NK-92 treated with Interleukin-12 subunit alpha and Interleukin-12 subunit beta, amount 100 ng/mL, for 24 hours (cell line): ENCODE data around the gene RAB36.
"Not testable (repeated sequence)": the region's sequence is repeated elsewhere in the genome, so short reads cannot be mapped to it uniquely, and the experiment has no call there.

Experiments
- DNase-seq: peaks from one replicate; lab custom pipeline; 2025; lab: John Stamatoyannopoulos, UW

RAB36 gene

GRCh38 chr22:23121000-23121421, 24.3 kb upstream of the RAB36 start:
- no peak for DNase-seq

GRCh38 chr22:23121424-23121823, 23.9 kb upstream of the RAB36 start:
- DNase-seq: no peak

DNA sequence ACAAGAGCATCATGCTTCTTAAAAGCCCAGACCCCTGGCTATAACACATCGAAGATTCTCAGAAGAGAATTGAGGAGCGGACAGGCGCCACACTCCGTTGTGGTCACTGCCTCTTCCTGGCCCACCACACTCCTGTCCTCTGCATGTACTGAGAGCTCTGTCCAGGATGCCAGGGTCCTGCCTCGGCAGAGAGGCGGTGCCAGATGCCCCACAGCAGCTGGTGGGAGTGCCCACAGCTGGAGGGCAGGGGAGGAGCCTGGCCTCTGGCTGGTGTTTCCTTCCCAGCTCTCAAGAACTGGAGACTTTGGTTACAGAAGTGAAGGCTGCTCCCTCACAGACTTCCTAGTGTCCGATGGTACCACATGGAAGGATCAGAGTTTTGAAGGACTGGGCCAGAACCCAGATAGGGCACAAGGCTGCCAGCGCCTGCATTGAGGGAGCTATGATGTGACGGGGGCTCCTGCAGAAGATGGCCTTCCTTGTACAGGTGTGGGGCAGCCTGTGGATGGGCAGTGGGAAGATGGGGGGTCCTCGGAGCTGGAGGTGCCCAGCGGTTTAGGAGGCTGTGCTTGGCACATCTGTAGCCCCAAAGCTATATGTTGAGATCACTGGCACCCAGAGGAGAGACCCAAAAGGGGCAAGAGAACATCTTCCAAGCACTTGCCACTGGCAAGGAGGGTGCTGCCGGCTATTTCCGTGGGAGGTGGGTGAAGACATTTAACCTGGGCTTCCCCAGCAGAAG, 22.9 kb upstream of the RAB36 start:
- DNase-seq: no peak

DNA sequence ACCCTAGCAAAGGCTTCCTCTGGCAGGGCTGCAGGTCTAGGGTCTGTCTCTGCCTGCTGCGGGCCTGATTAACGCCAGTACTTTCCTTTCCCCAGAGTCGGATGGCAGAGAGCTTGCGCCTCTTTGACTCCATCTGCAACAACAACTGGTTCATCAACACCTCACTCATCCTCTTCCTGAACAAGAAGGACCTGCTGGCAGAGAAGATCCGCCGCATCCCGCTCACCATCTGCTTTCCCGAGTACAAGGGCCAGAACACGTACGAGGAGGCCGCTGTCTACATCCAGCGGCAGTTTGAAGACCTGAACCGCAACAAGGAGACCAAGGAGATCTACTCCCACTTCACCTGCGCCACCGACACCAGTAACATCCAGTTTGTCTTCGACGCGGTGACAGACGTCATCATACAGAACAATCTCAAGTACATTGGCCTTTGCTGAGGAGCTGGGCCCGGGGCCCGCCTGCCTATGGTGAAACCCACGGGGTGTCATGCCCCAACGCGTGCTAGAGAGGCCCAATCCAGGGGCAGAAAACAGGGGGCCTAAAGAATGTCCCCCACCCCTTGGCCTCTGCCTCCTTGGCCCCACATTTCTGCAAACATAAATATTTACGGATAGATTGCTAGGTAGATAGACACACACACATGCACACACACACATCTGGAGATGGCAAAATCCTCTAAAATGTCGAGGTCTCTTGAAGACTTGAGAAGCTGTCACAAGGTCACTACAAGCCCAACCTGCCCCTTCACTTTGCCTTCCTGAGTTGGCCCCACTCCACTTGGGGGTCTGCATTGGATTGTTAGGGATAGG, 22.1 kb upstream of the RAB36 start:
- DNase-seq: no peak

DNA sequence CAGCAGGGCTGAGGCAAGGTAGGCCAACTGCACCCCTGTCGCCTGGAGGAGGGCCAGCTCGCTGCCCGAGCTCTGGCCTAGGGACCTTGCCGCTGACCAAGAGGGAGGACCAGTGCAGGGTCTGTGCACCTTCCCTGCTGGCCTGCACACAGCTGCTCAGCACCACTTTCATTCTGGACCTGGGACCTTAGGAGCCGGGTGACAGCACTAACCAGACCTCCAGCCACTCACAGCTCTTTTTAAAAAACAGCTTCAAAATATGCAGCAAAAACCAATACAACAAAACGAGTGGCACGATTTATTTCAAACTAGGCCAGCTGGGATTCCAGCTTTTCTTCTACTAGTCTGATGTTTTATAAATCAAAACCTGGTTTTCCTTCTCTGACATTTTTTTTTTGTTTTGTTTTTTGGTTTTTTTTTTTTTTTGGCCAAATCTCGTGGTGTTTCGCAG, 21.4 kb upstream of the RAB36 start:
- DNase-seq: no peak

- no peak for DNase-seq
Measured at GRCh38 chr22:23124611-23125511, 20.4 kb upstream of the RAB36 start.

- DNase-seq: no peak
Measured at GRCh38 chr22:23125512-23126103, 19.7 kb upstream of the RAB36 start.

DNA sequence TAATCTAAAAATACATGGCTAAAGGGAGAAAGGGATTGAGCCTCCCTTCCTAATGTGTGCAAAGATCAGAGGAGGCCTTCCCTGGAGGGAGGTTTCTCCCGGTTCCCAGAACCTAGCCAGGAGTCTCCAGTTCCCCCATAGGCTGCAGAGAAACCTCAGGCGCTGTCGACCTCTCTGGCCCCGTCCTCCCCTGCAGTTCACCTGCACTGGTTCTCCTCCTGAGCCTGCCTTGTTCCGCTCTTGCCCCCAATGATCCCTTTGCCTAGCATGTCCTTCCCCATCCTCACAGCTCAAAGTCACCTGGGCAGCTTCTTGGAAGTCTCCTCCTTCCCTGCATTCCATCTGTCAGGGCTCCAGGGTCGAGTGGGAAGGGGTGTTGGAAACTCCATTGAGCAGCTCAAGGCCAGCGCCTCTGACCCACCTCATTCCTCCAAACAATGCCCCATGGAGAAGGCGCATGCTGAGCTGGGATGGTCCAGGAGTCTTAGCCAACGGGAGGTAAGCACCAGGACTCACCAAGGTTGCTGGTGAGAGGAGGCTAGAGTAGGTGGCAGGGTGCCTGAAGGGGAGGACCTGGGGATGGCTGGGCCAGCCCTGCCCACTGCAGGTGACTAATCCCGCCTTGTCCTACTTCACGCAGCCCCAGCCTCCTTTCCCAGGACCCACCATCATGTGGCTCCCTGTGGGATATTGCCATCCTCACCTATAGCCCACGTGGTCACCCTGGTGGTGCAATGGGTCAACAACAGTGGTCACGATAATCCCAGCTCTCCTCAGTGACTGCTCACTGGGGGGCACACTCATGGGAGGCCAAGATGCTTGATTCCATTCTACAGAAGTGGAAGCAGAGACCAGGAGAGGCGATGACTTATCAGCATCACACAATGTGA, 18.9 kb upstream of the RAB36 start:
- DNase-seq: no peak

GRCh38 chr22:23127055-23127756, 18.1 kb upstream of the RAB36 start:
- no peak for DNase-seq

DNA sequence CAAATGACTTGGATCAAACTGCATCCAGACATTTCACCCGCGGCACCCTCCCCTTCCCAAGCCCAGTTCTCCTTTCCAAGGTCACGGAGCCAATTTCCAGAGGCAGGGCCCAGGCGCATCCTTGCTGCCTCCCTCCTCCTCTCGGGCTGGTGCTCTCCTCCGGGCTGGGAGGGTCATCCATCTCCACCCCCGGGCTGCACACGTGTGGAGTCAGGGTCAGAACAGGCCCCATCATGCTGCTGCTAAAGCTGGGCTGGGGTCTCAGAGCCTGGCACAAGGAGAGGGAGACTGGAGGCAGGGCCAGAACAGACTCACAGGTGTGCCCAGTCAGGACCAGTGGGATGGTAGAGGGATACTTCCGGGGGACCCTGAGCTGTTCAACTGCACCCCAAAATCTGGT, 17.5 kb upstream of the RAB36 start:
- no peak for DNase-seq

GRCh38 chr22:23128269-23129108, 16.8 kb upstream of the RAB36 start:
- DNase-seq: peak; percentile 26

DNA sequence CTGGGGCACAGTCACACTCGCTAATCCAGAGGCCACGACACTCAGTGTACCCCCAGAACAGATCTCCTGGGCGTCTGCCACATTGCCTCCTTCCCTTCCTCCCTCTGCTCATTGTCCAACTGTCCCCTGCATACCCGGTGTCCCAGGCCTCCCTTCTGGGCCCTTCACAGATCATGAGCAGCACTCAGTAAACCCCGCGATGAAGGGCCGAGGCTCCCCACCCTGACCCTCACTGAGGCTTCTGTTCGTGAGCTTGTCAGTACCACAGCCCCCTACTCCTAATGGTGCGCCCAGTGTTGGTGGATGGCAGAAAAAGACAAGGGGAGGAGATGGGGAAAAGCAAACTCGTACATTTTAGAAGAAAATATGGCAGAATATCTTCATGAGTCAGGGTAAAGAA, 16.1 kb upstream of the RAB36 start:
- no peak for DNase-seq

- DNase-seq: no peak
Measured at GRCh38 chr22:23130697-23131096, 14.6 kb upstream of the RAB36 start.

DNA sequence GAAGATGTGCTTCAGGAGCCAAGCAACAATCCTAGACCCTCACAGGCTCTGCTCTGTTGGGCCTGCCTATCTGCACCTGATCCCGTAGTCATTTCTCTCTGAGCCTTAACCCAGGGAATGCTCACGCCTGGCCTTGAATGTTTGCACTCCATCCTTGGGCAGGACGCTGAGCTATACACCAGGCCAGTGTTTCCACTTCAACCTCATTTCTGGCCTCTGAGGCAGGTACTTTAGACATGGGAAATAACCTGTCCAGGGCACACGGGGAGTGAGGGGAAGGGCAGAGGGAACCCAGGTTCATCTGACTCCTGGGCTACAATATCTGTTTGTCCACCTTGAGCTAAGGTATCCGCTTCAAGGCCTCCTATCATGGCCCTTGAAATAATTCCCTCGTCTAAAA, 13.3 kb upstream of the RAB36 start:
- DNase-seq: no peak

GRCh38 chr22:23132376-23133091, 12.7 kb upstream of the RAB36 start:
- no peak for DNase-seq

- DNase-seq: no peak
Measured at GRCh38 chr22:23133922-23134321, 11.4 kb upstream of the RAB36 start.

GRCh38 chr22:23136991-23137390, 8.3 kb upstream of the RAB36 start:
- DNase-seq: not testable (repeated sequence)

DNA sequence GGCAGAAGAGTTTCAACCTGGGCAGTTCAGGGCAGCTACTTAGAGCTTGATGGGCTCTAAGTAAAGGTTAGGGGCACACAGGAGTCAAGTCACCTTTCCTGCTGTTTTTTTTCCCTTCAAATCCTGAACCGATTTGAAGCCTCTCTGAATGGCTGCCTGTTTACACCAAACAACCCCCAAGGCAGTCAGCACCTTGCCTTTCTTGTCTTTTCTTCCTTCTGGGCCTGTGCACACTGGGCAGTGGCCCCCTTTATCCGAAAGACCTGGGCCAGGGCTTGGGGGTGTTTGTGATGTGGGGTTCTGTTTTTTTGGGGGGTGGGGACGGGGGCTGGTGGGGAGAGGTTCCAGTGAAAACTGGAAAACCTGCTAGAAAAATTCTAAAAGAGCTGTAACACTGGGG, 7.8 kb upstream of the RAB36 start:
- no peak for DNase-seq
